ENCODE measurements around the gene GPC5.

The GPC5 gene

DNA sequence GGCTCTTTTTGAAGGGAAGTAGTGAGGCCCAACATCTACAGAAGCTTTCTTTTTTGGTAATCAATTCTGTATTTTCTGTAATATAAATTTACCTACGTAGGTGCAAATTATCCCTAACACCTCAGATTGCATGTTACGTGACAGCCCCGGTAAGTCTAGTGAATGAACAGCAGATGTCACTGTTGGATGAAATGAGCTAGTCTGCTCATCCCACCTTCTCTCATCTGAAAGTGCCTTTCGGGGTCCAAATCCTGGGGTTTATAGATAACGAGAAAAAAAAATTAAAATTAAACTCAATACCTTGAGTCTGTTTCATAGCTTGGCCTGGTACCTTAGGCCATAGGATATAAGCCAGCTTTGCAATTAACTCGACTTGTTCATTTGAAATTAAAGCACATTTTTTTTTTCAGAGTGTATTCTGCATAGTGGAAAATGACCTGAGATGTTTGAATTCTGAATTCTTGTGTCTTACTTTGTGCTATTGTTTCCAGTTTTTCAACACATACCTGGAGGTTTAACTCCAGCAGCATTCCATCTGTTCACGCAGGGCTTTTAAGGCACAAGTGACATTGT lies 548.2 kb downstream of the GPC5 start:
- no peak overlapping the region for H3K4me3 ChIP-seq (ENCODE audit: low read depth, low read length)
- in situ Hi-C loops (cut with HindIII; ENCODE audit: low sequenced_read_pairs), result no loop called here
- TF ChIP-seq CTCF (IDR thresholded peaks at IDR 0.05; ENCODE audit: low read depth, low read length), result peak; percentile 70
- DNase-seq (ENCODE audit: low read depth, low spot score), result peak; percentile 8

- TF ChIP-seq CTCF (IDR thresholded peaks at IDR 0.05; ENCODE audit: low read depth, low read length), result no peak
- H3K4me3 ChIP-seq (ENCODE audit: low read depth, low read length), result no peak overlapping the region
- no peak for DNase-seq (ENCODE audit: low read depth, low spot score)
- in situ Hi-C loops (cut with HindIII; ENCODE audit: low sequenced_read_pairs), result no loop called here
Measured at GRCh38 chr13:91948736-91949135, 550.3 kb downstream of the GPC5 start.

- TF ChIP-seq CTCF (IDR thresholded peaks at IDR 0.05; ENCODE audit: low read depth, low read length), result no peak
- DNase-seq (ENCODE audit: low read depth, low spot score), result no peak
- in situ Hi-C loops (cut with HindIII; ENCODE audit: low sequenced_read_pairs), result no loop called here
- H3K4me3 ChIP-seq (ENCODE audit: low read depth, low read length), result no peak overlapping the region
Measured at GRCh38 chr13:91950803-91951202, 552.4 kb downstream of the GPC5 start.

GRCh38 chr13:91955546-91956355 lies 557.3 kb downstream of the GPC5 start:
- no peak for DNase-seq (ENCODE audit: low read depth, low spot score)

DNA sequence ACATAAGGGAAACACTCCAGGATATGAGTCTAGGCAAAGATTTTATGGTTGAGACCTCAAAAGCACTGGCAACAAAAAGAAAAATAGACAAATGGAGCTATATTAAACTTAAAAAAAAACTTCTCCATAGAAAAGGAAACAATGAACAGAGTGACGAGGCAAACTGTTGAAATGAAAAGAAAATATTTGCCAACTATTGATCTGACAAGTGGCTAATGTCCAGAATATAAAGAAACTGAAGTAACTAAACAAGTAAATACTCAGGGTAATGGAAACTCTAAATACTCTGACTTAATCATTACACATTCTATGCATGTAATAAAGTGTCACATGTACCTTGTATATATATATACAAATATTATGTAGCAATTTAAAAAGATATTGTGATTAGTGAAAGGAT lies 562.5 kb downstream of the GPC5 start:
- no peak for TF ChIP-seq CTCF (IDR thresholded peaks at IDR 0.05; ENCODE audit: low read depth, low read length)
- in situ Hi-C loops (cut with HindIII; ENCODE audit: low sequenced_read_pairs), result no loop called here
- DNase-seq (ENCODE audit: low read depth, low spot score), result no peak
- H3K4me3 ChIP-seq (ENCODE audit: low read depth, low read length), result no peak overlapping the region

More at GRCh38 chr13:91955546-91956355, 557.3 kb downstream of the GPC5 start:
- TF ChIP-seq CTCF (IDR thresholded peaks at IDR 0.05; ENCODE audit: low read depth, low read length), result no peak
- in situ Hi-C loops (cut with HindIII; ENCODE audit: low sequenced_read_pairs), result no loop called here
- H3K4me3 ChIP-seq (ENCODE audit: low read depth, low read length), result no peak overlapping the region

GRCh38 chr13:91962946-91963345 lies 564.5 kb downstream of the GPC5 start:
- H3K4me3 ChIP-seq (ENCODE audit: low read depth, low read length), result no peak overlapping the region
- TF ChIP-seq CTCF (IDR thresholded peaks at IDR 0.05; ENCODE audit: low read depth, low read length), result no peak
- in situ Hi-C loops (cut with HindIII; ENCODE audit: low sequenced_read_pairs), result no loop called here
- DNase-seq (ENCODE audit: low read depth, low spot score), result no peak
